Activated CD4-positive, alpha-beta memory T cell treated with anti-CD3 and anti-CD28 coated beads, Interleukin-2, amount 10 ng/mL, durations not matched to agents 7 days and 5 days (primary cell): Measurements from ENCODE around the gene FASTKD2. TPM values are rescaled to one million over a fixed set of nuclear protein-coding genes. Genes with fewer than 3 reads are reported as not detected.
A peak's percentile ranks its signal among the peaks of the same experiment; 100 is the strongest.

Experiments used
- CTCF ChIA-PET: fragments of 350-600 bp; sonication (Branson Sonifier 250); formaldehyde crosslinking; loops from one replicate; lab custom pipeline; 2021; ENCODE audit warnings: antibody characterized with exemption, inconsistent platforms; lab: Charles Lee
- POLR2A ChIA-PET: fragments of 350-600 bp; sonication (Branson Sonifier 250); formaldehyde crosslinking; loops from one replicate; lab custom pipeline; 2021; ENCODE audit warnings: antibody characterized with exemption; lab: Charles Lee
- DNase-seq: peaks from one replicate; pipeline ENCODE4 v3.0.0-alpha.2; 2020
- H3K27ac Mint-ChIP-seq: one replicate; pipeline ENCODE4 v1.8.0; 2021; ENCODE audit warnings: mild to moderate bottlenecking, mixed read lengths
- H3K27me3 Mint-ChIP-seq: one replicate; pipeline ENCODE4 v1.8.0; 2021; ENCODE audit warnings: mixed read lengths
- H3K36me3 Mint-ChIP-seq: one replicate; pipeline ENCODE4 v1.8.0; 2021; ENCODE audit warnings: low read depth, mixed read lengths
- H3K4me1 Mint-ChIP-seq: one replicate; pipeline ENCODE4 v1.8.0; 2021; ENCODE audit warnings: mixed read lengths
- H3K4me3 Mint-ChIP-seq: one replicate; pipeline ENCODE4 v1.8.0; 2021; ENCODE audit warnings: mild to moderate bottlenecking, mixed read lengths
- H3K9me3 Mint-ChIP-seq: one replicate; pipeline ENCODE4 v1.8.0; 2021; ENCODE audit warnings: mixed read lengths
- total RNA-seq, 2 experiments: library from RNA; stranded (reverse); gene quantifications; one replicate each; pipeline ENCODE4 v1.2.3, GENCODE V29; 2021

The FASTKD2 gene
- total RNA-seq, result 10 to 100 TPM; 15.4 to 15.7 TPM

DNA sequence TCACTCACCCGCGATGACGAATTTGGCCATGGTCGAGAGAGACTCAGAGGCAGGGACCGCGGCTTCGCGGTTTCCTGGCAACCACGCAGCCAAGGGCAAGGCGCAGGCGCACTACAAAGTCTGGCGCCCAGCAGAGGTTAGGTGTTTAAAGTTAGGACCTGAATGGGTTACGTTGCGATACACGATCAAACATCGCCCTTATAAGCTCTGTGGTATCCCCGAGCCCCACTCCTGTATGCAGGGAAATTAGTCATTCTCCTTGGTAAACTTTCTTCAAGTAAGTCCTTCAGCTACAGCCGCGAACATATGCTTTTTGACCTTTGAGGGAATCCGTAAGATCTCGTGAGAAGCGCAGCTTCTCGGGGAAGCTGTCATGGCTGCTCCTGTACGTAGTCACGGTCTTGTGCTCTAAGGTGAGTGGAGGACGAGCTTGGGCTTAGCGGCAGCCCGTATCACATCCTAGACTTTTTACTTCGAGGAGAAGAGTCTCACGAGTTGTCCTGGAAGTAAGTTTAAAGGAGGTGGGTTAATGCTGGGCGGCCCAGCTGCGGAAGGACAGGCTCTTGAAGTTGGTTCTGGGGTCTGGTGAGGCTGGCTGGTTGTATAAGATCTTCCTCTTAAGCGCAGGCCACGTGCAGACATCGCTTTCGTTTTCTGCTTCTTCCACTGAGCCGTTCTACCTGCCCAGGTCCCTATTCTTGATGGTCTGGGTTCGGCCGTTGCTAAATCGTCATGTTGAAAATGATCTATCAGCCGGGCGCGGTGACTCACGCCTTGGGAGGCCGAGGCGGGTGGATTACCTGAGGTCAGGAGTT lies at the start of gene FASTKD2, which contains the start of gene MDH1B:
TSS of gene FASTKD2 (plus strand) at position 365 of the 815 bp plus-strand sequence. CDS start 1,088 bp downstream, outside the sequence.
TSS of gene MDH1B (minus strand) at position 87 of the 815 bp plus-strand sequence. CDS start at position 30, 57 bp downstream.
- Mint-ChIP-seq H3K9me3 (no peaks in the 10 kb centered on the region), H3K27ac (peak within 1 kb of the TSS; percentile 89), H3K4me1 (peaks cover 34% of the 10 kb centered on the region), H3K36me3 (peaks cover 26% of the 10 kb centered on the region), H3K4me3 (peak within 1 kb of the TSS; percentile 88), H3K27me3 (peaks cover 3% of the 10 kb centered on the region)
- POLR2A ChIA-PET, result interaction anchor here (0.8 to 1.7 kb wide), 11 partner anchors 9 to 861 kb away, joined by 3 to 16 read pairs (median 5); partner anchors contain the start of genes CREB1, EEF1B2, KLF7 and METTL21A
- CTCF ChIA-PET, result interaction anchor here (0.6 to 1.7 kb wide), 7 partner anchors 9 to 860 kb away, joined by 3 to 23 read pairs (median 4); partner anchors contain the start of gene METTL21A
- peak; percentile 88 for DNase-seq

- Mint-ChIP-seq H3K4me3 (no peak overlapping the region), H3K9me3 (no peaks in the 10 kb centered on the region), H3K27ac (no peak overlapping the region), H3K36me3 (no peaks in the 10 kb centered on the region), H3K4me1 (peaks cover 2% of the 10 kb centered on the region), H3K27me3 (peaks cover 11% of the 10 kb centered on the region)
- POLR2A ChIA-PET, result no interaction called here
- DNase-seq, result no peak
- CTCF ChIA-PET, result no interaction called here
Observed at GRCh38 chr2:206716623-206717022, 48.8 kb upstream of the FASTKD2 start.

DNA sequence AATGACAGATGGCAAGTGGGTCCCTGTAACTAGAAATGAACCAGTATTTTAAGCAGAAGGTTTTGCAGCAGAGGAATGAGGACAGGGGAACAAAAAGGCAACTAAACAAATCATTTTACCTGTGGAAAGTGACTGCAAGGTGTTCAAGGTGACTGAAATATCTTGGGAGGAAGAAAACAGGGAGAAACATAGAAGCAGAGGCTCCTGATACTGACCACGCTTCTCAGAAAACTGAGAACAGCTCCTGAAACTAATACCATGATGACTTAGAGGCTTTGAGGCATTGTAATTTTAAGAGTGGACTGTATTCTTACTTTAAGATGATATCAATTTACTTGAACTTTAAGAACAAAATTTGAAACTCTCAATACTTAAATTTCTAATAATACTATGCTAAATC lies 47.1 kb upstream of the FASTKD2 start, which contains the start of gene DYTN:
TSS of gene DYTN (minus strand) at position 101 of the 400 bp plus-strand sequence. CDS start 117 bp downstream, outside the sequence.
- no peak for DNase-seq
- Mint-ChIP-seq H3K4me1 (peaks cover 2% of the 10 kb centered on the region), H3K36me3 (no peaks in the 10 kb centered on the region), H3K27ac (no peak within 1 kb of the TSS), H3K4me3 (no peak within 1 kb of the TSS), H3K27me3 (peaks cover 13% of the 10 kb centered on the region), H3K9me3 (no peaks in the 10 kb centered on the region)
- ChIA-PET CTCF (no interaction called here), POLR2A (no interaction called here)

DNA sequence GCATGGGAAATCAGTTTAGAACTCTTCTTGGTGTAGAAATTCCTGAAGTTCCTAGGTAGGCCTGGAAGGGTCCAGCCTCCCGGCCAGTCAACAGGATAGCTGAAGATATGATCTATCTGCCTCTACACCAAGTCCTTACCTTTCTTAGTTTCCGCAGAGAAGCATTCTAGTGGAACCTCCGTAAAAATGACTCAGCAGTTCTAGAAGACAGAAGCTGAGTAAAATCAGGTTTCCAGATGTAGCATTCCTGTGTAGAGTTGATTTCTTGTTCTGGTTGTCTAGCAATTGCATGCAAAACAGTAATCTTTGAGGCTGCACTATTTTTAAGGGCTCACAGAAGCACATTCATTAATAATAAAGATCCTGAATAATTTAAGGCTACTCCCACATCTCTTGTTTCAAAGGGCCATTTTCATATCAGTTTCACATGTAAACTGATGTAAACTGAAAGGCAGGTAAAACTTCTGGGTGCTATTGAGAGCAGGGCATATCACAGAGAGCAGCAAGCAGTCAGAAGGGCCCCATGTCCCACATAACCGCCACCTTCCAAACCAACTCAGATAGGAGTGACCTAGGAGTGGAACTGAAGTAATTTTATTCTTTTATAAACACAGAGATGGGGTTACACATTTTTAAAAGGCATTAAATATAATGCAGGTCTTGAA lies 44.0 kb upstream of the FASTKD2 start:
- ChIA-PET CTCF (no interaction called here), POLR2A (no interaction called here)
- no peak for DNase-seq
- H3K27me3 Mint-ChIP-seq, result peaks cover 20% of the 10 kb centered on the region
- H3K27ac Mint-ChIP-seq, result no peak overlapping the region
- H3K9me3 Mint-ChIP-seq, result no peaks in the 10 kb centered on the region
- no peaks in the 10 kb centered on the region for H3K4me1 Mint-ChIP-seq
- no peak overlapping the region for H3K4me3 Mint-ChIP-seq
- H3K36me3 Mint-ChIP-seq, result no peaks in the 10 kb centered on the region

DNA sequence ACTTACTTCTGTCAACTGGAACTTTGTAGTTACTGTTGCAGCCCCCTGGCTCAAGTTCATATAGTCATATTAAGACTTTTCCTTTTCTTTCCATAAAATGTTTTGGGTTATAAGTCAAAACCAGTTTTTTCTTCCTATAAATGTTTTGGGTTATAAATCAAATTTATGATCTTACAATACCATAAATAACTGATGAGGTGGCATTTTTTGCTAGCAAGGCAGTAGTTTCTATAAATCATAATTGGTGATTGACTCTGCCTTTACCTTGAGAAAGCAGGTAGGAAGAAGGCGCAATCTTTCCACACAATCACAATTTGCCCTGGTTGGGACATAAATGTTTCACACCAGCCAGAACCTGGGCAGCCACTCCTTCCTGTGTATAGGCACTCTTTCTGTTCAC lies 42.1 kb upstream of the FASTKD2 start:
- ChIA-PET POLR2A (no interaction called here), CTCF (no interaction called here)
- no peaks in the 10 kb centered on the region for H3K9me3 Mint-ChIP-seq
- no peaks in the 10 kb centered on the region for H3K4me1 Mint-ChIP-seq
- H3K27me3 Mint-ChIP-seq, result peaks cover 20% of the 10 kb centered on the region
- no peak overlapping the region for H3K27ac Mint-ChIP-seq
- DNase-seq, result no peak
- no peaks in the 10 kb centered on the region for H3K36me3 Mint-ChIP-seq
- no peak overlapping the region for H3K4me3 Mint-ChIP-seq

DNA sequence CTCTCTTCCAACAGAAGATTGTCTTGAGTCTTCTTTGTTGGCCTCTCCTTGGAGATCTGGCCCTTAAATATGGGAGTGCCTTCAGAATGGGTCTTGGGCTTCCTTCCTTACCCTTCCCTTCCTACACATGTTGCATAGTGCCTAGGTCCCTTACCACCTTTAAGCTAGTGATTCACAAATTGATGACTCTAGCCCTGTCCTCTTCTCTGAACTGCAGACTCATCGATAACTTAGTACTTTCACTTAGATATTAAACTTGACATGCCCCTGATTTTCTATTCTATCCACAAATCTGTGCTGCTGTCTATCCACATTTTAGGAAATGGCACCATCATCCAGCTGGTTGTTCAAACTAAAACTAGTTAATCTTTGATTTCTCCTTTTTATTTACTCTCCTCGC lies 38.1 kb upstream of the FASTKD2 start:
- ChIA-PET CTCF (no interaction called here), POLR2A (no interaction called here)
- no peak overlapping the region for H3K4me3 Mint-ChIP-seq
- no peaks in the 10 kb centered on the region for H3K36me3 Mint-ChIP-seq
- no peak for DNase-seq
- no peak overlapping the region for H3K27ac Mint-ChIP-seq
- no peaks in the 10 kb centered on the region for H3K9me3 Mint-ChIP-seq
- H3K27me3 Mint-ChIP-seq, result peaks cover 30% of the 10 kb centered on the region
- no peaks in the 10 kb centered on the region for H3K4me1 Mint-ChIP-seq

DNA sequence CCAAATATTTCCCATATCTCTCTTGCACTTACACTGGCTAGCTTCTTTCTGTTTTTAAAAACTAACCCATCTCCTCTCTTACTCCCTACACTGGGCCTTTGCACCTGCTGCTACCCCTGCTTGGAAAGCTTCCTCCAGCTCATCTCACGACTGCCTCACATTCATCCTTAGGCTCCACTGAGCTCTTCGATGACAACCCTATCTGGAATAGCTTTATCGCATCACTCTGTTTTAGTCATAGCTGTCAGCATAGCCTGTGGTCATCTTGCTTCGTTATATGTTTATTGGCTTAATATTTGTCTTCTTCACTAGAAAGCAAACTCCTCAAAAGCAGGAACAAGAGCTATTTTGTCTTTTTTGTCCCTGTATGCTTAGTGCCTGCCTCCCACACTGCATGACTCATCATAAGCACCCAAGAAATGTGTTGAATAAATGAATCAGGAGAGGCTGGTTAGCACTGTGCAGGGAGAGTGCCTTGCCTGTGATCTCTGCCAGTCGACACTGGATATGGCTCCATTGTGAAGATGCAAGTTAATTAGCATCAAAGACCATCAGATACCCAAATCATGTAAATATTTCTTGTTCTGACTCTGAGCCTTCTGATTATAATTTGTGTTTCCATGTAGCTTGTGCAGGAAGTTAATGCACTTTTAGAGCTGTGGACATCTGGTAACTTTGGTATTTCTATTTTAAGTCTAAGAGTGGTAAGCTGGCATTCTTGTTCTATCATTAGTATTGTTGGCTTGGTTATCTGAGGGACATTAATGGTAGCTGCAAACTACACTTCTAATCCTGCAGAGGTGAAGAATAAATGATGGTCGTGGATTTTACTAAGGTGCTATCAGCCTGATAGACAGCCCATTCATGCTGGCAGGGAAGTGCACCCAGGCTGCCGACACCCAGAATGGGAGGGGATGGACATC lies 36.9 kb upstream of the FASTKD2 start:
- Mint-ChIP-seq H3K9me3 (no peaks in the 10 kb centered on the region), H3K4me3 (no peak overlapping the region), H3K27me3 (peaks cover 31% of the 10 kb centered on the region), H3K4me1 (no peaks in the 10 kb centered on the region), H3K36me3 (no peaks in the 10 kb centered on the region), H3K27ac (no peak overlapping the region)
- ChIA-PET CTCF (interaction anchor here (0.5 to 0.8 kb wide), 2 partner anchors 9 to 61 kb away, joined by 3 read pairs; no protein-coding TSS in a partner anchor), POLR2A (no interaction called here)
- no peak for DNase-seq

GRCh38 chr2:206733341-206733740 lies 32.1 kb upstream of the FASTKD2 start:
- H3K4me1 Mint-ChIP-seq, result no peaks in the 10 kb centered on the region
- POLR2A ChIA-PET, result no interaction called here
- H3K27me3 Mint-ChIP-seq, result peaks cover 18% of the 10 kb centered on the region
- CTCF ChIA-PET, result no interaction called here
- no peak for DNase-seq
- no peak overlapping the region for H3K27ac Mint-ChIP-seq
- H3K36me3 Mint-ChIP-seq, result no peaks in the 10 kb centered on the region
- no peak overlapping the region for H3K4me3 Mint-ChIP-seq
- no peaks in the 10 kb centered on the region for H3K9me3 Mint-ChIP-seq

DNA sequence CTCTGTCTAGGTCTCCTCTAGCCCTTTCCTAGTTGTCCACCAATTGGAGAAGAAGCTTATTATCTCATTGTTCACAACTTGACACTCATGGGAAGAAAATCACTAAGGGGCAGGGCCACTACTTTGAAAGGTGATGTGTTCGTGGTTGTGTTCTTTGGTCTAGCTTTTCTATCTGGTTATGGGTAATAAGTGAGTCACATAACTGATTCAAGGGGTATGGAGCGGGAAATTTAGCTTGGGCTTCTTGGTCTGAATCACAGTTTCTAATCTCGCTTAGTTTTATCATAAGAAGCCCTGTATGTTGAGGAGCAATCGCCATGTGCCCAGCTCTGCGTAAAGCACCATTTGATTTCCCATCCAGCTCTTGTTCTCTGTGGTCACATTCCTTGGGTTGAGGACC lies 28.5 kb upstream of the FASTKD2 start:
- no peaks in the 10 kb centered on the region for H3K9me3 Mint-ChIP-seq
- DNase-seq, result no peak
- POLR2A ChIA-PET, result no interaction called here
- H3K27ac Mint-ChIP-seq, result no peak overlapping the region
- no peaks in the 10 kb centered on the region for H3K4me1 Mint-ChIP-seq
- no peak overlapping the region for H3K4me3 Mint-ChIP-seq
- no peaks in the 10 kb centered on the region for H3K36me3 Mint-ChIP-seq
- H3K27me3 Mint-ChIP-seq, result peaks cover 9% of the 10 kb centered on the region
- CTCF ChIA-PET, result interaction anchor here (0.5 to 0.9 kb wide), 2 partner anchors 9 to 44 kb away, joined by 3 to 5 read pairs; no protein-coding TSS in a partner anchor

GRCh38 chr2:206739271-206739670 lies 26.1 kb upstream of the FASTKD2 start:
- no peak overlapping the region for H3K27ac Mint-ChIP-seq
- peaks cover 10% of the 10 kb centered on the region for H3K27me3 Mint-ChIP-seq
- no peak overlapping the region for H3K4me3 Mint-ChIP-seq
- H3K36me3 Mint-ChIP-seq, result no peaks in the 10 kb centered on the region
- H3K4me1 Mint-ChIP-seq, result no peaks in the 10 kb centered on the region
- ChIA-PET CTCF (no interaction called here), POLR2A (no interaction called here)
- DNase-seq, result no peak
- H3K9me3 Mint-ChIP-seq, result no peaks in the 10 kb centered on the region

DNA sequence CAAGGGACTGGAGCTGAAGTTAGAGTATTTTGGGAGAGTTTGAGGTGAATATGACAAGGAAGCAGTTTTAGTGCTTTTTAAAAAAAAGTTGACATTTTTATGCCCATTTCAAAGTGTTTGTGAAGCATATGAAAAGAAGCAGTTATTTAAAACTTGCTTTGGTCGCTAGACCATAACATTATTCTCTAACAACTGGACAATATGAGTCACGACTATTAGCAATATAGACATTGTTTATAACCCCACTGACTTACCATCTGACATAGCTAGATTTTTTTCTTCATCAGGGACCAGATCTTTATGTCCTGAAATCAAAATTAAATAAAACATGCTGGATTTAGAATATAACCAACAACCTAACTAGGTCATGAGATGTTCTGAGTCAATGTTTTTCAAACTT lies 24.6 kb upstream of the FASTKD2 start:
- no peak overlapping the region for H3K4me3 Mint-ChIP-seq
- no peaks in the 10 kb centered on the region for H3K9me3 Mint-ChIP-seq
- no peak overlapping the region for H3K27ac Mint-ChIP-seq
- no peak for DNase-seq
- CTCF ChIA-PET, result no interaction called here
- H3K27me3 Mint-ChIP-seq, result peaks cover 11% of the 10 kb centered on the region
- no peaks in the 10 kb centered on the region for H3K36me3 Mint-ChIP-seq
- no peaks in the 10 kb centered on the region for H3K4me1 Mint-ChIP-seq
- POLR2A ChIA-PET, result no interaction called here

- peaks cover 22% of the 10 kb centered on the region for H3K27me3 Mint-ChIP-seq
- no peak overlapping the region for H3K4me3 Mint-ChIP-seq
- H3K9me3 Mint-ChIP-seq, result no peaks in the 10 kb centered on the region
- H3K4me1 Mint-ChIP-seq, result no peaks in the 10 kb centered on the region
- no peaks in the 10 kb centered on the region for H3K36me3 Mint-ChIP-seq
- no peak for DNase-seq
- no peak overlapping the region for H3K27ac Mint-ChIP-seq
- CTCF ChIA-PET, result no interaction called here
- POLR2A ChIA-PET, result no interaction called here
Observed at GRCh38 chr2:206756816-206757215, 8.6 kb upstream of the FASTKD2 start.
